ENCODE measurements around the gene LRRC43.

The LRRC43 gene, protein sequence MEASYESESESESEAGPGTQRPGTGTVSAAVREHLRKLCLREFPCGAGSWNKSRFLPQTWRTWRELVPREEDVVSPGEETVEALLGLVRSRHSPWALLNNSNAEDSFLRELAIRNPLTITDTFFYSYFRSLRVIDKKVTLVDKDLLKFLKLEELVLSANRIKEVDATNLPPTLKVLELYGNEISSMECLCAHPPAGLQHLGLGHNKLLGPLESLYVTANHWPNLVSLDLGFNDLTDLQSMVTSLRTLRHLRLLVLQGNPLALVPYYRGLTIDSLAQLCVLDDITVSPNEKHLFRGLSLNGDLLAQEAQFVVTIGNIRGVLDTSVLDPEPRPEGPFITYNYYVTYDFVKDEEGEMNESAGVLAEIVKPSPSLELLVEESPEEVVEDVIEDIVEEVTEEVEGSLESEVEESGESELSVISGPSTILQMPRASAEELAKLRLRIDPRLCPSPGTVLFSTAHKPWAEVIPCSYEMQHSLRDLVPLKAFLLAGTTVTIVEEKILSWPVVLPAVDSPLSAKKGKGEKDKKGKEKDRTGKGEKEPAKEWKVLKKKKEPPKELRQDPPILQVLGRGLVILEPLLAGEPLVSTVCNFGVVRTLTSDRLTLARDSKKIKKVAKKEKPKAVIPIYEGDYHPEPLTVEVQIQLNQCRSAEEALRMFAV

GRCh38 chr12:122182887-122183587 lies at the start of gene LRRC43:
TSS of gene LRRC43 (plus strand) at chr12:122183123. CDS start at chr12:122183145, 22 bp downstream.
- peak; percentile 27 for DNase-seq (ENCODE audit: low read depth)
- H3K4me3 ChIP-seq (ENCODE audit: low read length): peak within 1 kb of the TSS; percentile 53
- TF ChIP-seq, protein P1, sequence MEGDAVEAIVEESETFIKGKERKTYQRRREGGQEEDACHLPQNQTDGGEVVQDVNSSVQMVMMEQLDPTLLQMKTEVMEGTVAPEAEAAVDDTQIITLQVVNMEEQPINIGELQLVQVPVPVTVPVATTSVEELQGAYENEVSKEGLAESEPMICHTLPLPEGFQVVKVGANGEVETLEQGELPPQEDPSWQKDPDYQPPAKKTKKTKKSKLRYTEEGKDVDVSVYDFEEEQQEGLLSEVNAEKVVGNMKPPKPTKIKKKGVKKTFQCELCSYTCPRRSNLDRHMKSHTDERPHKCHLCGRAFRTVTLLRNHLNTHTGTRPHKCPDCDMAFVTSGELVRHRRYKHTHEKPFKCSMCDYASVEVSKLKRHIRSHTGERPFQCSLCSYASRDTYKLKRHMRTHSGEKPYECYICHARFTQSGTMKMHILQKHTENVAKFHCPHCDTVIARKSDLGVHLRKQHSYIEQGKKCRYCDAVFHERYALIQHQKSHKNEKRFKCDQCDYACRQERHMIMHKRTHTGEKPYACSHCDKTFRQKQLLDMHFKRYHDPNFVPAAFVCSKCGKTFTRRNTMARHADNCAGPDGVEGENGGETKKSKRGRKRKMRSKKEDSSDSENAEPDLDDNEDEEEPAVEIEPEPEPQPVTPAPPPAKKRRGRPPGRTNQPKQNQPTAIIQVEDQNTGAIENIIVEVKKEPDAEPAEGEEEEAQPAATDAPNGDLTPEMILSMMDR (conservative IDR thresholded peaks at IDR 0.05; ENCODE audit: low read length): no peak

- H3K4me3 ChIP-seq (ENCODE audit: low read length): no peak overlapping the region
- TF ChIP-seq, protein P1 (conservative IDR thresholded peaks at IDR 0.05; ENCODE audit: low read length): no peak
- DNase-seq (ENCODE audit: low read depth): no peak
These were observed 49.6 kb upstream of the LRRC43 start for GRCh38 chr12:122133192-122133950.

DNA sequence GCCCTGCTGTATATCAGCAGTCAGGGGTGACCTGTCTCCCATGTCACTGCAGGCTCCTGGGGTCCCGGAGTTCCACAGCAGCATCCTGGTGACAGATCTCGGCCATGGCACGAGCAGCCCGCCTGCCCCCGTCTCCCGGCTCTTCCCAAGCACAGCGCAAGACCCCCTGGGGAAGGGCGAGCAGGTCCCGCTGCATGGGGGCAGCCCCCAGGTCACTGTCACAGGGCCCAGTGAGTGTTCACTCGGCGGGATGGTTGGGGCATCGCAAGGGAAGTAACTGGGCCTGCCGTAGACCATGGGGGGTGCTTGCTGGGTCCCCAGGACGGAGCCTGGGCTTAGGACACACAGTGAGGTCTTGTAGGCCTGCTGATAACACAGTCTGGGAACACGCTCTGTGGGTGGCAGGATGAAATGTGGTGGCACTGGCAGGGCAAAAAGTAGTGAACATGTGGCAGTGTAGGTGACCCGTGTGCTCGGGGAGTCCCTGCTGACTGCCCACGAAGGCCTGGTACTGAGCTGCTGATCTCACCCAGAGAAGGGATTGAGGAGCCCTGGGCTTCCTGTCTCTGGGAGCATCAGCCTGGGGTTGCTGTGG lies 47.4 kb upstream of the LRRC43 start:
- DNase-seq (ENCODE audit: low read depth): no peak
- TF ChIP-seq, protein P1 (conservative IDR thresholded peaks at IDR 0.05; ENCODE audit: low read length): no peak
- no peak overlapping the region for H3K4me3 ChIP-seq (ENCODE audit: low read length)

GRCh38 chr12:122137229-122137628 lies 45.7 kb upstream of the LRRC43 start:
- no peak for DNase-seq (ENCODE audit: low read depth)
- TF ChIP-seq, protein P1 (conservative IDR thresholded peaks at IDR 0.05; ENCODE audit: low read length): no peak
- H3K4me3 ChIP-seq (ENCODE audit: low read length): no peak overlapping the region

- no peak overlapping the region for H3K4me3 ChIP-seq (ENCODE audit: low read length)
- TF ChIP-seq, protein P1 (conservative IDR thresholded peaks at IDR 0.05; ENCODE audit: low read length): no peak
- no peak for DNase-seq (ENCODE audit: low read depth)
These were observed 45.2 kb upstream of the LRRC43 start for GRCh38 chr12:122137681-122138080.

DNA sequence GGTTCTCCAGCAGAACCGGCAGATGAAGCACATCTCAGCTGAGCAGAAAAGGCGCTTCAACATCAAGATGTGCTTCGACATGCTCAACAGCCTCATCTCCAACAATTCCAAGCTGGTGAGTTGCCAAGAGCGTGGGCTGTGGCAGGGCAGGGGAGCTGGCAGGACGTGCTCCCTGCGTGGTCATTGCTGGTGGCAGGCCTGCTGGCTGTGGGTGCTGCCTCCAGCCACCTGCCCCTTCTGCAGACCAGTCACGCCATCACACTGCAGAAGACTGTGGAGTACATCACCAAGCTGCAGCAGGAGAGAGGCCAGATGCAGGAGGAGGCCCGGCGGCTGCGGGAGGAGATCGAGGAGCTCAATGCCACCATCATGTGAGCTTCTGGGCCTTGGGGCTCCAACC lies 44.7 kb upstream of the LRRC43 start:
- TF ChIP-seq, protein P1 (conservative IDR thresholded peaks at IDR 0.05; ENCODE audit: low read length): no peak
- no peak for DNase-seq (ENCODE audit: low read depth)
- no peak overlapping the region for H3K4me3 ChIP-seq (ENCODE audit: low read length)

Data from AG10803 (cell line).